H9 (cell line): ENCODE results near the gene PRKCD. TPM values are rescaled to one million over a fixed set of nuclear protein-coding genes. Genes with fewer than 3 reads are reported as not detected.

Experiments used
- DNase-seq: peaks from one replicate; pipeline ENCODE4 v3.0.0-alpha.2; 2017
- H2AFZ ChIP-seq: one replicate; pipeline ENCODE4 v1.6.1; 2013; ENCODE audit warnings: mild to moderate bottlenecking, low read length, control low read depth, moderate library complexity
- H2AK5ac ChIP-seq: 2 replicates; pipeline ENCODE4 v1.6.1; 2013; ENCODE audit warnings: low read length, control low read depth, mixed read lengths; ENCODE audit not compliant: insufficient read length
- H2BK120ac ChIP-seq: one replicate; pipeline ENCODE4 v1.6.1; 2013; ENCODE audit warnings: low read depth, mild to moderate bottlenecking, low read length, control low read depth, inconsistent platforms; ENCODE audit not compliant: poor library complexity, severe bottlenecking
- H2BK12ac ChIP-seq: 2 replicates; pipeline ENCODE4 v1.6.1; 2013; ENCODE audit warnings: low read length, control low read depth, mixed read lengths, low read depth; ENCODE audit not compliant: insufficient read length
- H2BK15ac ChIP-seq: 2 replicates; pipeline ENCODE4 v1.6.1; 2013; ENCODE audit warnings: low read depth, low read length, control low read depth
- H2BK20ac ChIP-seq: one replicate; pipeline ENCODE4 v1.6.1; 2013; ENCODE audit warnings: low read depth, mild to moderate bottlenecking, low read length, control low read depth, inconsistent platforms; ENCODE audit not compliant: poor library complexity, severe bottlenecking
- H2BK5ac ChIP-seq: 2 replicates; pipeline ENCODE4 v1.6.1; 2013; ENCODE audit warnings: low read length, control low read depth, mixed read lengths; ENCODE audit not compliant: insufficient read length
- H3K14ac ChIP-seq: 2 replicates; pipeline ENCODE4 v1.6.1; 2013; ENCODE audit warnings: low read length, control low read depth; ENCODE audit not compliant: insufficient read depth
- H3K18ac ChIP-seq: 2 replicates; pipeline ENCODE4 v1.6.1; 2013; ENCODE audit warnings: low read depth, mild to moderate bottlenecking, mixed read lengths, low read length, control low read depth; ENCODE audit not compliant: insufficient read length
- H3K23ac ChIP-seq: 2 replicates; pipeline ENCODE4 v1.6.1; 2013; ENCODE audit warnings: low read length, control low read depth, mixed read lengths, low read depth; ENCODE audit not compliant: insufficient read length
- H3K23me2 ChIP-seq: 2 replicates; pipeline ENCODE4 v1.6.1; 2013; ENCODE audit warnings: low read depth, mild to moderate bottlenecking, mixed read lengths, low read length, control low read depth; ENCODE audit not compliant: insufficient read length, poor library complexity, severe bottlenecking
- H3K27ac ChIP-seq: 2 replicates; pipeline ENCODE4 v1.5.1; 2013; ENCODE audit warnings: low read length, control low read depth, mixed read lengths, low read depth; ENCODE audit not compliant: insufficient read length
- H3K27me3 ChIP-seq: 2 replicates; pipeline ENCODE4 v1.6.1; 2013; ENCODE audit warnings: low read length, control low read depth, inconsistent platforms; ENCODE audit not compliant: insufficient read depth
- H3K4ac ChIP-seq: 2 replicates; pipeline ENCODE4 v1.6.1; 2013; ENCODE audit warnings: low read depth, mild to moderate bottlenecking, control low read depth, inconsistent platforms, low read length, moderate library complexity
- H3K4me1 ChIP-seq: 2 replicates; pipeline ENCODE4 v1.6.1; 2013; ENCODE audit warnings: low read length, control low read depth, inconsistent platforms; ENCODE audit not compliant: insufficient read depth
- H3K4me2 ChIP-seq: 2 replicates; pipeline ENCODE4 v1.6.1; 2013; ENCODE audit warnings: low read length, control low read depth, mixed read lengths; ENCODE audit not compliant: insufficient read length, insufficient read depth
- H3K56ac ChIP-seq: 2 replicates; pipeline ENCODE4 v1.6.1; 2013; ENCODE audit warnings: low read depth, mild to moderate bottlenecking, mixed read lengths, low read length, control low read depth; ENCODE audit not compliant: insufficient read length
- H3K79me1 ChIP-seq: 2 replicates; pipeline ENCODE4 v1.6.1; 2013; ENCODE audit warnings: low read depth, mild to moderate bottlenecking, moderate library complexity, low read length, control low read depth, inconsistent platforms; ENCODE audit not compliant: insufficient read depth, poor library complexity, severe bottlenecking
- H3K79me2 ChIP-seq: 2 replicates; pipeline ENCODE4 v1.6.1; 2013; ENCODE audit warnings: low read length, control low read depth, inconsistent platforms; ENCODE audit not compliant: insufficient read depth
- H3K9ac ChIP-seq: 2 replicates; pipeline ENCODE4 v1.6.1; 2013; ENCODE audit warnings: low read length, control low read depth, mixed read lengths; ENCODE audit not compliant: insufficient read length; ENCODE audit errors: extremely low read depth
- H3K9me3 ChIP-seq: one replicate; pipeline ENCODE4 v1.6.1; 2013; ENCODE audit warnings: low read depth, low read length, inconsistent platforms; ENCODE audit not compliant: control insufficient read depth
- H3T11ph ChIP-seq: one replicate; pipeline ENCODE4 v1.6.1; 2013; ENCODE audit warnings: mild to moderate bottlenecking, low read length, control low read depth, inconsistent platforms
- H4K20me1 ChIP-seq: one replicate; pipeline ENCODE4 v1.6.1; 2013; ENCODE audit not compliant: control insufficient read depth, insufficient read length, insufficient read depth
- H4K5ac ChIP-seq: 2 replicates; pipeline ENCODE4 v1.6.1; 2013; ENCODE audit warnings: low read depth, mild to moderate bottlenecking, mixed read lengths, low read length, control low read depth; ENCODE audit not compliant: insufficient read length
- H4K8ac ChIP-seq: replicated peaks from 2 replicates; pipeline ENCODE4 v1.6.1; 2013; ENCODE audit warnings: low read length, control low read depth, mixed read lengths, low read depth; ENCODE audit not compliant: insufficient read length
- H4K91ac ChIP-seq: 2 replicates; pipeline ENCODE4 v1.6.1; 2013; ENCODE audit warnings: low read depth, mild to moderate bottlenecking, moderate library complexity, mixed read lengths, low read length, control low read depth; ENCODE audit not compliant: insufficient read length
- H3K27ac Mint-ChIP-seq, 3 experiments: 2 replicates in 2 of 3; 3 replicates in 1 of 3; pipeline ENCODE4 v1.8.0; 2020 to 2021; ENCODE audit warnings: mixed read lengths in 3 of 3, mild to moderate bottlenecking in 1 of 3, moderate library complexity in 1 of 3
- H3K27me3 Mint-ChIP-seq: 2 replicates; pipeline ENCODE4 v1.8.0; 2021; ENCODE audit warnings: low read depth, mild to moderate bottlenecking, moderate library complexity, mixed read lengths
- H3K36me3 Mint-ChIP-seq, 3 experiments: 2 replicates in 2 of 3; 3 replicates in 1 of 3; pipeline ENCODE4 v1.8.0; 2020 to 2021; ENCODE audit warnings: low read depth in 3 of 3, mixed read lengths in 3 of 3; ENCODE audit not compliant: insufficient read depth in 1 of 3
- H3K4me1 Mint-ChIP-seq, 2 experiments: 2 replicates each; pipeline ENCODE4 v1.8.0; 2020; ENCODE audit warnings: mixed read lengths in 2 of 2
- H3K4me3 Mint-ChIP-seq, 2 experiments: 2 replicates in 1 of 2; 3 replicates in 1 of 2; pipeline ENCODE4 v1.8.0; 2020 to 2021; ENCODE audit warnings: mild to moderate bottlenecking in 2 of 2, mixed read lengths in 2 of 2, moderate library complexity in 1 of 2
- H3K9me3 Mint-ChIP-seq, 2 experiments: 2 replicates in 1 of 2; 3 replicates in 1 of 2; pipeline ENCODE4 v1.8.0; 2020; ENCODE audit warnings: mild to moderate bottlenecking in 2 of 2, mixed read lengths in 2 of 2, moderate library complexity in 1 of 2
- CTCF ChIP-seq: fragments of 200-600 bp; sonication (generic); conservative IDR thresholded peaks from 3 replicates; pipeline ENCODE4 v1.8.0; 2021; ENCODE audit warnings: antibody characterized with exemption, mild to moderate bottlenecking
- WGBS: extraction: QIAGEN DNeasy Blood & Tissue Kit; methylation state at CpG from one replicate; pipeline ENCODE4 v1.1.7; 2013; ENCODE audit warnings: missing lambda C conversion rate, low lambda C conversion rate, mixed read lengths; ENCODE audit not compliant: insufficient read length; ENCODE audit errors: extremely low coverage; 5-methylcytosine and 5-hydroxymethylcytosine counted together
- total RNA-seq: library from RNA; stranded (reverse); gene quantifications from 2 replicates; pipeline ENCODE4 v1.2.1, GENCODE V29; 2021

Gene PRKCD
- total RNA-seq, 1 experiment from 2014 or later, result 23.7 TPM

- H3T11ph ChIP-seq, result no peak overlapping the region
Observed at GRCh38 chr3:53157974-53158580, 2.9 kb upstream of the PRKCD start.

More at GRCh38 chr3:53157974-53158580, 2.9 kb upstream of the PRKCD start:
- Histone ChIP-seq H3K56ac (no peak overlapping the region), H3K27ac (no peak overlapping the region), H3K79me2 (no peaks in the 10 kb centered on the region), H4K20me1 (peaks cover 2% of the 10 kb centered on the region), H4K5ac (no peak overlapping the region), H2BK12ac (no peak overlapping the region), H4K91ac (no peak overlapping the region), H2BK20ac (no peak overlapping the region), H2AK5ac (no peak overlapping the region), H2BK120ac (no peak overlapping the region), H3K23ac (no peak overlapping the region), H3K14ac (no peak overlapping the region), H4K8ac (no peak overlapping the region), H3K9ac (no peak overlapping the region), H2AFZ (no peak overlapping the region), H3K79me1 (no peaks in the 10 kb centered on the region), H3K4ac (no peak overlapping the region), H3K4me2 (no peak overlapping the region), H2BK5ac (no peak overlapping the region), H3K23me2 (peaks cover 4% of the 10 kb centered on the region), H3K4me1 (peaks cover 12% of the 10 kb centered on the region; the same call in 1 of the 2 replicates), H3K18ac (no peak overlapping the region), H2BK15ac (no peak overlapping the region), H3K27me3 (no peaks in the 10 kb centered on the region; the same call in 1 of the 2 replicates), H3K9me3 (no peaks in the 10 kb centered on the region)
- TF ChIP-seq CTCF, result no peak
- DNase-seq, result no peak
- no peaks in the 10 kb centered on the region for H3K36me3 Mint-ChIP-seq
- no peaks in the 10 kb centered on the region for H3K9me3 Mint-ChIP-seq
- no CpG with 5 or more reads among the region's 3 CpGs for WGBS
- H3K4me3 Mint-ChIP-seq, result no peak overlapping the region
- peaks cover 16% of the 10 kb centered on the region for H3K27me3 Mint-ChIP-seq
- no peak overlapping the region; a peak in 1 of 7 replicates for H3K27ac Mint-ChIP-seq
- peaks cover 33 to 48% of the 10 kb centered on the region in 2 experiments for H3K4me1 Mint-ChIP-seq
